Lower leg skin (tissue), 3 donors: ENCODE data around the gene MEGF6.

ENCODE experiments used
- POLR2A ChIP-seq, 2 donors: fragments of 450-650 bp; IDR thresholded peaks; one replicate each; pipeline ENCODE4 v1.6.1; 2016 to 2017; ENCODE audit warnings: antibody characterized with exemption in 2 of 2, mild to moderate bottlenecking in 1 of 2, moderate library complexity in 1 of 2
- TF ChIP-seq, protein P1 (sequence below), 3 donors: fragments of 450-650 bp; IDR thresholded peaks; one replicate each; pipeline ENCODE4 v1.5.1; 2016; ENCODE audit warnings: antibody characterized with exemption in 3 of 3, mild to moderate bottlenecking in 3 of 3, moderate library complexity in 2 of 3

DNA sequence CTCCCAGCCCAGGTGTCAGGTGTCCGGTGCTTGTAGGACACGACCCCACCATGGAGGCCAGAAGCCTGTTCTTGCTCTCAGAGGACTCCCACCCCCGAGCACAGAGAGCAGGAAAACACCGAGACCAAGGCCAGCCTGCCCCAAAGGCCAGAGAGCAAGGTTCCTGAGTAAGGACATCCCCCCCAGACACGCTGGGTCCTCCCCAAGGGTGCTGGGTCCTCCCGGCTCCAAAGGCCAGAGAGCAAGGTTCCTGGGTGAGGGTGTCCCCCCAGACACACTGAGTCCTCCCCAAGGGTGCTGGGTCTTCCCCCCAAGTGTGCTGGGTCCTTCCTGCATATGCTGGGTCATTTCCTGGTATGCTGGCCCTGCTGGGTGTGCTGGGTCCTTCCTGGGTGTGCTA is 40.0 kb downstream of the MEGF6 start:
- TF ChIP-seq, protein P1, sequence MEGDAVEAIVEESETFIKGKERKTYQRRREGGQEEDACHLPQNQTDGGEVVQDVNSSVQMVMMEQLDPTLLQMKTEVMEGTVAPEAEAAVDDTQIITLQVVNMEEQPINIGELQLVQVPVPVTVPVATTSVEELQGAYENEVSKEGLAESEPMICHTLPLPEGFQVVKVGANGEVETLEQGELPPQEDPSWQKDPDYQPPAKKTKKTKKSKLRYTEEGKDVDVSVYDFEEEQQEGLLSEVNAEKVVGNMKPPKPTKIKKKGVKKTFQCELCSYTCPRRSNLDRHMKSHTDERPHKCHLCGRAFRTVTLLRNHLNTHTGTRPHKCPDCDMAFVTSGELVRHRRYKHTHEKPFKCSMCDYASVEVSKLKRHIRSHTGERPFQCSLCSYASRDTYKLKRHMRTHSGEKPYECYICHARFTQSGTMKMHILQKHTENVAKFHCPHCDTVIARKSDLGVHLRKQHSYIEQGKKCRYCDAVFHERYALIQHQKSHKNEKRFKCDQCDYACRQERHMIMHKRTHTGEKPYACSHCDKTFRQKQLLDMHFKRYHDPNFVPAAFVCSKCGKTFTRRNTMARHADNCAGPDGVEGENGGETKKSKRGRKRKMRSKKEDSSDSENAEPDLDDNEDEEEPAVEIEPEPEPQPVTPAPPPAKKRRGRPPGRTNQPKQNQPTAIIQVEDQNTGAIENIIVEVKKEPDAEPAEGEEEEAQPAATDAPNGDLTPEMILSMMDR (IDR thresholded peaks at IDR 0.05) = no peak
- TF ChIP-seq POLR2A (IDR thresholded peaks at IDR 0.05) = no peak
